WI38 (cell line): ENCODE results near the gene CACTIN.
"Not testable (repeated sequence)": the region's sequence is repeated elsewhere in the genome, so short reads cannot be mapped to it uniquely, and the experiment has no call there.

Source experiments
- H3K4me3 ChIP-seq: 2 replicates; pipeline ENCODE4 v1.5.1; 2011; ENCODE audit warnings: low read depth, mild to moderate bottlenecking, control low read depth, low read length
- TF ChIP-seq, protein P1 (sequence below): IDR thresholded peaks from 2 replicates; pipeline ENCODE4 v1.5.1; 2012; ENCODE audit warnings: low read depth, mild to moderate bottlenecking, control low read depth, low read length

Gene CACTIN

DNA sequence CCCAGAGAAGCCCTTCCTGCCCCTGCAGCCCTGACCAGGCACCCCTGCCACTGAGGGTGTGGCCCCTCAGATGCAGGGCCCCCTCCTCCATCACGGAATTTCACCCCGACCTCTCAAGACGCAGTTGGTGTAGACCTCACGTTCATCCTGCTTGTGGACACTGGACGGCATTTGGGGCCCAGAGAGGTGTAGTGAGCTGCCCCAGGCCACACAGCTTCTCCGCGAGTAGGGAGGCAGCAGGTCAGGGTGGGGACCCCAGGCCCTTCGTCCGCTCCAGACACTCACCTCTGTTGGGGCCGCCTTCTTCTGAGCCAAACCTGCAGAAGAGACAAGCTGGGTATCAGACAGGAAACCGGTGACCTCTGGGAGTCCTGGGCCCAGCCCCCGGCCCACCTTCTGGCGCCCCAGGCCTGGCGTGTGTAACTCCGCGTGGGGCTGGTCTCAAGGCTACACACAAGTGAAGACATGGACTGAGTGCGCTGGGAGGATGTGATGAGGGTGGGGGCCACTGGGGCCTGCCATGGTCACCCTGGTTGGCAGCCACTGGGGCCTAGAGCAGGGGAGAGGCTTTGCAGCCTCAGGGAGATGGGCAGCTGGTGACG is 40.5 kb upstream of the CACTIN start:
- TF ChIP-seq, protein P1, sequence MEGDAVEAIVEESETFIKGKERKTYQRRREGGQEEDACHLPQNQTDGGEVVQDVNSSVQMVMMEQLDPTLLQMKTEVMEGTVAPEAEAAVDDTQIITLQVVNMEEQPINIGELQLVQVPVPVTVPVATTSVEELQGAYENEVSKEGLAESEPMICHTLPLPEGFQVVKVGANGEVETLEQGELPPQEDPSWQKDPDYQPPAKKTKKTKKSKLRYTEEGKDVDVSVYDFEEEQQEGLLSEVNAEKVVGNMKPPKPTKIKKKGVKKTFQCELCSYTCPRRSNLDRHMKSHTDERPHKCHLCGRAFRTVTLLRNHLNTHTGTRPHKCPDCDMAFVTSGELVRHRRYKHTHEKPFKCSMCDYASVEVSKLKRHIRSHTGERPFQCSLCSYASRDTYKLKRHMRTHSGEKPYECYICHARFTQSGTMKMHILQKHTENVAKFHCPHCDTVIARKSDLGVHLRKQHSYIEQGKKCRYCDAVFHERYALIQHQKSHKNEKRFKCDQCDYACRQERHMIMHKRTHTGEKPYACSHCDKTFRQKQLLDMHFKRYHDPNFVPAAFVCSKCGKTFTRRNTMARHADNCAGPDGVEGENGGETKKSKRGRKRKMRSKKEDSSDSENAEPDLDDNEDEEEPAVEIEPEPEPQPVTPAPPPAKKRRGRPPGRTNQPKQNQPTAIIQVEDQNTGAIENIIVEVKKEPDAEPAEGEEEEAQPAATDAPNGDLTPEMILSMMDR: no peak
- H3K4me3 ChIP-seq: no peak overlapping the region

GRCh38 chr19:3666545-3666856 is 39.9 kb upstream of the CACTIN start:
- H3K4me3 ChIP-seq: not testable (repeated sequence)

DNA sequence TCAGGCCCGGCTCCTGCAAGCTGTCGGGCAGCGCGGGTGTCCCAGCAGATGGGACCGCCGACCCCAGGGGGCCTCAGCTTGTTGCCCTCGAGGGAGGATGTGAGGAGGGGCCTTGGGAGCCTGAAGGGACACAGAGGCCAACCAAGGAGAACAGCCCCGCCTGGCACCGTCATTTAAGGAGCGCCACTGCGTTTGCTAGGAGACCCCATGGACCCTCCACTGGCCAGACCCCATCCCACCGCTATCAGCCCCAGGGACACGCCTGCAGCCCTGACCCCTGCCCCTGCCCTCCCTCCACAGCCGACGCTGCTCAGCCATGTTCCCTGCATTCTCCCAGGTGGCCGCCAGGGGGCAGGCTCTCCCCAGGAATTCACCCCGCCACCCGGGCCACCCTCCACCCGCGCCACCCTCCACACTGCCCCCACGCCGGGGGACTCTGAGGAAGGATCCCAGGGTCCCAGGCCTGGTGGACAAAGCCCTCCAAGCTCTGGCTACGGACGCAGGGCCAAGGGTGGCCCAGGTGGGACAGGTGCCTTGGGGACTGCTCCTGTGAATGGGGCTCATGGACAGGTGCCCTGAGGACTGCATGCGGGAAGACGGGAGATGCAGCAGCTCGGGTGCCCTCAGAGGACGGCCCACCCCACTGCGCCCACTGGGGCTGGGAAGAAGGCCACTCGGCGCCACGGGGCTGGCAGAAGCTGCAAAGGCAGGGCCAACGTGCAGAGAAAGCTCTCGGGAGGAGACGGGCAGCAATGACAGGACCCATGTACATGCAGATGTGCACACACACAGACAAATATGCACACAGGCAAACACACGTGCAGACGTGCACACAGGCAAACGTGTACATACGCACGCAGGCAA is 39.3 kb upstream of the CACTIN start:
- TF ChIP-seq, protein P1: peak; percentile 73
- H3K4me3 ChIP-seq: no peak overlapping the region

DNA sequence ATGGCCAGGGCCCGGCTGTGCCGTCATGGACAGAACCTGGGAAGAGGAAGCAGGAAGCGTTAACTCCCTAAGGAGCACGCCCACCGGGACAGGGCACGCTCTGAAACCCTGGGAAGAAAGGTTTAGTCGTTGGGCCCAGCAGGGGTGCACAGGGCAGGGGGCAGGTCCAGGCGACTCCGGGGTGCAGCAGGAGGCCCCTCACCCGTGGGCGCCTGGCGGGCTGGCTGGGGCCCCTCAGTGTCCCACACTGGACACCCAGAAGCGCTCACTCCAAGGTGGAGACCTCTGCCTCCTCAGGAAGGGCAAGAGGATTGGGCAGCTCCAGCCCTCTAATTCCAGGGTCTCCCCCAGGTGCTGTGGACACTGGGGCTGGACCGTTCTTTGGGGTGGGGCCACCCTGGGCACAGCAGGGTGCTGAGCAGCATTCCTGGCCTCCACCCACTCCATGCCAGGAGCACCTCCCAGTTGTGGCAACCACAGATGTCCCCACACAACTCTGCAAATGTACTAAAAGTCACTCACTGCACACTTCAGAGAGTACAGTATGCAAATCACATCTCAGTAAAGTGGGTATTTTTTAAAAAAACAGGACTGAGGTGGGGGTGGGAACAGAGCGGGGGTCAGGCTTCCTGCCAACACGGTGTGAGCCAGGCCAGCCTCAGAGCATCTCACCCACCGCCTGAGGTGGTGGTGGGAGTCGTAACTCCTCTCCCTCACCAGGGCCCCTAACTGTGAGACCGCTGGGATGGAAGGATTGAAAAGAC is 38.5 kb upstream of the CACTIN start:
- no peak overlapping the region for H3K4me3 ChIP-seq
- TF ChIP-seq, protein P1: no peak

DNA sequence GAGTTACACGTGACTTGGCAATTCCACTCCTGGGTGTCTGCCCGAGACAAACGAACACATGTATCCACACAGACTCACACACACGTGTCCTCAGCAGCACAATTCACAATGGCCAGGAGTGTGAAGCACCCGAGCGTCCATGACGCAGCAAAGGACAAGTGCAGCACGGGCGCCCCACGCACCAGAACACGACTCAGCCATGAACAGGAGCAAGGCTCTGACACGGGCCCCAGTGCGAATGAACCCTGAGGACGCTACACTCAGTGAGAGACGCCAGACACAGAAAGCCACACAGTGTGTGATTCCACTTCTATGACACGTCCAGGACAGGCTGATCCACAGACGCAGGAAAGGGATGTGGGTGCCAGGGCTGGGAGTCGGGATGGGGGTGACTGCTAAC is 37.2 kb upstream of the CACTIN start:
- H3K4me3 ChIP-seq: no peak overlapping the region
- TF ChIP-seq, protein P1: no peak

DNA sequence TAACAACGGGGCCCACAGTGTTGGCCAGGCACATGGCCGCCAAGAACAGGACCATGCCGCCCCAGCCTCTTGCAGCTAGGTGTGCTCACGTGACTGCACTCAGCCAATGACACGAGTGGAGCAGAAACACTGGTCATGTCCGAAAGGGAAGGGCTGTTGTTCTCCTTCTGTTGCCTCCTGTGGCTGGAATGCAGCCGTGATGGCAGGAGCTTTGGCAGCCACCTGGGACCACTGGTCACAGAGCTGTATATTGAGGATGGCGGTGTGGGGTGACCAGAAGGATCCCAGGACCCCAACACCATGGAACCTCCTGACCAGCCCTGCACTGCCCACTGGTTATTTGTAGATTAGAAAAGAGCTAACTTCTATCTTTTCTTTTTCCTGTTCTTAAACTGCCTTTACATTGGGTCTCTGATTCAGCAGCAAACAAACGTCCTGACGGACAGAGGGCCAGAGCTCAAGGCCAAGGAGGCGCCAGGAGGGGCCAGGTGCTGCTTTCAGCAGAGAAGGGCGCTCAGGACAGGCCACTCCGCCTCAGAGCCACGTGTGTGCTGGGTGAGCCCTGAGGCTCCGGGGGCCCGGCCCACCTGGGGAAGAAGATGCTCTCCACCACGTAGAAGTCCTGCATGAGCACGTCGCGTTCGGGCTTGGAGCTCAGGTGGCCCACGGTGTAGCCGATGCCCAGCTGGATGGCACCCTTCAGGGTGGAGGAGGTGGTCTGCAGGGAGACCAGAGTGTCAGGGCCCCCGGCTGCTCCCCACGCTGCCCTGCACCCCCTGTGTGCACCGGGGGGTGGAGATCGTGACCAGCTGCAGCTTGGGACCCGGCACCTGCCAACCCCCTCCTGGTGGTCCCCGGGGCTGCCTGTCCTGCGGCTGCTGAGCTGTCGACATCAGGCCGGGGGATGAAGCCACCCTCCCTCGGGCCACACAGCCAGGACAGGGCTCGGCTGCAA is 35.0 kb upstream of the CACTIN start:
- TF ChIP-seq, protein P1: no peak

More for the DNA sequence above, 35.0 kb upstream of the CACTIN start:
- H3K4me3 ChIP-seq: no peak overlapping the region
